ENCODE results near the gene PJA2. TPM values are rescaled to one million over a fixed set of nuclear protein-coding genes. Genes with fewer than 3 reads are reported as not detected.

Gene PJA2
- total and polyA plus RNA-seq, 2 donors (not counting 3 experiments of a cell fraction or from before 2014, with no cell fraction given) = 24.4 to 64.9 TPM

DNA sequence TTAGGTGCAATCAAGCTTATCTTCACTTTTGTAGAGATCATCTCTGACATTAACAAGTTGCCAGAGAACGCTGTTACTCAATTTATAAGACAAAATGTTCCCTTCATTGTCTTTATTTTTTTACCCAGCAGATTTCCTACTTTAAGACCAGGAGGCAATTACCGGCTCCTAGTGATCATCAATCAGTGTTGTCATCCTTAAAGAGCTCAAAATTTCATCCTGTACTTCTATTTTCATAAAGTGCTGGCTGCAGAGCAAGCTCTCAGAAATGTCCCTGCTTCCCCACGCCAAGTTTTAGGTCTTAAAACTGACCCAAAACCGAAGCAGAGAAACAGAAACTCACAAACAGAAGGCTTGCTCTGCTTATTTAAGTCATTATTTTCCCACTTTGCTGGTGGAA is 82.9 kb downstream of the PJA2 start:
- intact Hi-C loops (cut with micrococcal nuclease) (loop anchor here (5.0 kb wide), 1 partner anchor 80 kb away; the partner anchor contains the start of gene PJA2), dilution Hi-C loops (cut with MboI; ENCODE audit: extremely low pct_ligation_motif_present, low sequenced_read_pairs) (no loop called here)
- Histone ChIP-seq H3K27ac (ENCODE audit: insufficient read depth, low read depth, low read length) (no peak overlapping the region), H3K79me2 (ENCODE audit: control insufficient read depth, insufficient read depth, low read length) (no peaks in the 10 kb centered on the region), H3K36me3 (ENCODE audit: control insufficient read depth in 2 of 2, extremely low read depth in 1 of 2, insufficient read depth in 2 of 2, low read length in 2 of 2) (peaks cover 0 to 3% of the 10 kb centered on the region in 2 experiments), H2AFZ (ENCODE audit: low read depth, low read length) (no peak overlapping the region), H4K20me1 (replicated peaks; ENCODE audit: control insufficient read depth, extremely low read depth, insufficient read depth, low read length) (no peaks in the 10 kb centered on the region), H3K9me3 (replicated peaks; ENCODE audit: control insufficient read depth, insufficient read depth, low read length) (no peaks in the 10 kb centered on the region), H3K9ac (replicated peaks; ENCODE audit: extremely low read depth, insufficient read depth, low read length) (no peak overlapping the region), H3K27me3 (ENCODE audit: control insufficient read depth in 2 of 2, insufficient read depth in 2 of 2, low read length in 2 of 2) (no peaks in the 10 kb centered on the region), H3K4me2 (ENCODE audit: insufficient read depth, low read length) (no peak overlapping the region), H3K4me1 (ENCODE audit: control insufficient read depth, extremely low read depth, insufficient read depth, low read length) (peaks cover 7% of the 10 kb centered on the region), H3K4me3 (replicated peaks in 1 of 3; ENCODE audit: insufficient read depth in 1 of 3, low read depth in 1 of 3, low read length in 3 of 3) (no peak overlapping the region), H3K9me1 (replicated peaks; ENCODE audit: control insufficient read depth, extremely low read depth, insufficient read depth, low read length) (no peaks in the 10 kb centered on the region)
- DNase-seq (ENCODE audit: low read depth, low spot score) (no peak), FAIRE-seq (no peak)
- CTCF ChIA-PET = interaction anchor here (1.0 kb wide), 1 partner anchor 166 kb away, joined by 3 read pairs; no protein-coding TSS in a partner anchor
- POLR2A ChIA-PET = no interaction called here
- TF ChIP-seq, protein P1, sequence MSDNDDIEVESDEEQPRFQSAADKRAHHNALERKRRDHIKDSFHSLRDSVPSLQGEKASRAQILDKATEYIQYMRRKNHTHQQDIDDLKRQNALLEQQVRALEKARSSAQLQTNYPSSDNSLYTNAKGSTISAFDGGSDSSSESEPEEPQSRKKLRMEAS (IDR thresholded peaks at IDR 0.05; ENCODE audit: insufficient read depth, insufficient read length) = no peak
- TF ChIP-seq, protein P2, sequence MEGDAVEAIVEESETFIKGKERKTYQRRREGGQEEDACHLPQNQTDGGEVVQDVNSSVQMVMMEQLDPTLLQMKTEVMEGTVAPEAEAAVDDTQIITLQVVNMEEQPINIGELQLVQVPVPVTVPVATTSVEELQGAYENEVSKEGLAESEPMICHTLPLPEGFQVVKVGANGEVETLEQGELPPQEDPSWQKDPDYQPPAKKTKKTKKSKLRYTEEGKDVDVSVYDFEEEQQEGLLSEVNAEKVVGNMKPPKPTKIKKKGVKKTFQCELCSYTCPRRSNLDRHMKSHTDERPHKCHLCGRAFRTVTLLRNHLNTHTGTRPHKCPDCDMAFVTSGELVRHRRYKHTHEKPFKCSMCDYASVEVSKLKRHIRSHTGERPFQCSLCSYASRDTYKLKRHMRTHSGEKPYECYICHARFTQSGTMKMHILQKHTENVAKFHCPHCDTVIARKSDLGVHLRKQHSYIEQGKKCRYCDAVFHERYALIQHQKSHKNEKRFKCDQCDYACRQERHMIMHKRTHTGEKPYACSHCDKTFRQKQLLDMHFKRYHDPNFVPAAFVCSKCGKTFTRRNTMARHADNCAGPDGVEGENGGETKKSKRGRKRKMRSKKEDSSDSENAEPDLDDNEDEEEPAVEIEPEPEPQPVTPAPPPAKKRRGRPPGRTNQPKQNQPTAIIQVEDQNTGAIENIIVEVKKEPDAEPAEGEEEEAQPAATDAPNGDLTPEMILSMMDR (IDR thresholded peaks at IDR 0.05; ENCODE audit: extremely low read depth in 1 of 2, insufficient read depth in 1 of 2, low read depth in 1 of 2, low read length in 2 of 2) = no peak
- no peak for TF ChIP-seq GATA2 (IDR thresholded peaks at IDR 0.05; ENCODE audit: insufficient read depth, insufficient read length, low read depth, low read length)
- no peak for TF ChIP-seq JUN (IDR thresholded peaks at IDR 0.05; ENCODE audit: borderline replicate concordance, insufficient read depth, insufficient read length, low read depth)
- no peak for TF ChIP-seq FOS (IDR thresholded peaks at IDR 0.05; ENCODE audit: borderline replicate concordance, insufficient read depth, low read length)
- no peak for TF ChIP-seq EZH2 (IDR thresholded peaks at IDR 0.05; ENCODE audit: borderline replicate concordance, low read depth, low read length, severe bottlenecking)
- TF ChIP-seq POLR2A (IDR thresholded peaks at IDR 0.05; ENCODE audit: low read depth, low read length) = no peak
- TF ChIP-seq POLR2AphosphoS5 (IDR thresholded peaks at IDR 0.05; ENCODE audit: insufficient read depth, low read depth, low read length) = no peak
- TF ChIP-seq MYC (IDR thresholded peaks at IDR 0.05; ENCODE audit: low read depth, low read length) = no peak
- no TSS peak for BruUV-seq (replicated peaks)

Measured in endothelial cell of umbilical vein (primary cell).